HEK293 (cell line): ENCODE results near the gene SYPL2.

ENCODE experiments used
- CTCF ChIA-PET: fragments of 350-600 bp; formaldehyde crosslinking; extraction: SDS; loops from one replicate; lab custom pipeline; 2021; ENCODE audit warnings: antibody characterized with exemption; lab: Yijun Ruan, JAX
- POLR2A ChIA-PET: fragments of 300-600 bp; formaldehyde crosslinking; extraction: SDS; loops from one replicate; lab custom pipeline; 2020; ENCODE audit warnings: antibody characterized with exemption, inconsistent platforms; lab: Yijun Ruan, JAX
- H3K27ac ChIP-seq: fragments of 200-500 bp; sonication (Bioruptor generic); 2 replicates; pipeline ENCODE4 v1.5.1; 2014; ENCODE audit warnings: low read depth, low read length, control low read depth, inconsistent platforms; ENCODE audit errors: extremely low read depth
- H3K36me3 ChIP-seq, 2 experiments: fragments of 200-500 bp in 1 of 2; sonication (Bioruptor generic) in 1 of 2; 1 replicate in 1 of 2; 2 replicates in 1 of 2; pipeline ENCODE4 v1.5.1; 2014 to 2017; ENCODE audit warnings: inconsistent platforms in 2 of 2, low read length in 2 of 2; ENCODE audit not compliant: control insufficient read depth in 2 of 2, insufficient read depth in 1 of 2
- H3K4me1 ChIP-seq: fragments of 200-500 bp; sonication (Bioruptor generic); 2 replicates; pipeline ENCODE4 v1.5.1; 2014; ENCODE audit warnings: mild to moderate bottlenecking, low read length, inconsistent platforms; ENCODE audit not compliant: control insufficient read depth, insufficient read depth
- H3K4me3 ChIP-seq: 2 replicates; pipeline ENCODE4 v1.5.1; 2011; ENCODE audit warnings: low read depth, mild to moderate bottlenecking, control low read depth, low read length, moderate library complexity
- H3K9me3 ChIP-seq: fragments of 200-500 bp; sonication (Bioruptor generic); 2 replicates; pipeline ENCODE4 v1.5.1; 2014; ENCODE audit warnings: low read depth, low read length, inconsistent platforms; ENCODE audit not compliant: control insufficient read depth, insufficient read depth
- GLI2 ChIP-seq: fragments of 450-650 bp; formaldehyde crosslinking; IDR thresholded peaks from 2 replicates; pipeline ENCODE4; 2017; ENCODE audit warnings: missing biosample characterization, missing genetic modification characterization, low read depth, borderline replicate concordance
- GLIS1 ChIP-seq: fragments of 450-650 bp; formaldehyde crosslinking; IDR thresholded peaks from 2 replicates; pipeline ENCODE4 v1.5.1; 2016; ENCODE audit warnings: missing biosample characterization, missing genetic modification characterization
- GLIS2 ChIP-seq: fragments of 450-650 bp; formaldehyde crosslinking; IDR thresholded peaks from 2 replicates; pipeline ENCODE4 v1.5.1; 2016; ENCODE audit warnings: missing biosample characterization, missing genetic modification characterization
- HOXA7 ChIP-seq: sonication (generic); formaldehyde crosslinking; IDR thresholded peaks from 2 replicates; pipeline ENCODE4 v1.8.1; 2022; ENCODE audit warnings: missing genetic modification reagents, borderline replicate concordance
- ZBTB17 ChIP-seq: fragments of 450-650 bp; formaldehyde crosslinking; IDR thresholded peaks from 2 replicates; pipeline ENCODE4 v1.5.1; 2016; ENCODE audit warnings: missing biosample characterization, missing genetic modification characterization
- ZFHX2 ChIP-seq: fragments of 450-650 bp; formaldehyde crosslinking; conservative IDR thresholded peaks from 2 replicates; pipeline ENCODE4 v1.5.1; 2016; ENCODE audit warnings: missing biosample characterization, missing genetic modification characterization
- ZFP3 ChIP-seq: fragments of 450-650 bp; formaldehyde crosslinking; IDR thresholded peaks from 2 replicates; pipeline ENCODE4 v1.5.1; 2016; ENCODE audit warnings: low read depth, missing biosample characterization, missing genetic modification characterization
- ZIC2 ChIP-seq: fragments of 450-650 bp; formaldehyde crosslinking; IDR thresholded peaks from 2 replicates; pipeline ENCODE4 v1.5.1; 2016; ENCODE audit warnings: missing biosample characterization, missing genetic modification characterization
- ZNF10 ChIP-seq: fragments of 450-650 bp; formaldehyde crosslinking; IDR thresholded peaks from 2 replicates; pipeline ENCODE4 v1.5.1; 2017; ENCODE audit warnings: missing biosample characterization, missing genetic modification characterization
- ZNF133 ChIP-seq: fragments of 450-650 bp; formaldehyde crosslinking; IDR thresholded peaks from 2 replicates; pipeline ENCODE4 v1.5.1; 2016; ENCODE audit warnings: missing biosample characterization, missing genetic modification characterization
- ZNF146 ChIP-seq: fragments of 450-650 bp; formaldehyde crosslinking; IDR thresholded peaks from 2 replicates; pipeline ENCODE4 v1.5.1; 2016; ENCODE audit warnings: missing biosample characterization, missing genetic modification characterization
- ZNF302 ChIP-seq: fragments of 450-650 bp; formaldehyde crosslinking; IDR thresholded peaks from 2 replicates; pipeline ENCODE4 v1.5.1; 2016; ENCODE audit warnings: missing biosample characterization, missing genetic modification characterization, low read depth
- ZNF366 ChIP-seq: fragments of 450-650 bp; formaldehyde crosslinking; conservative IDR thresholded peaks from 2 replicates; pipeline ENCODE4 v1.5.1; 2016; ENCODE audit warnings: missing biosample characterization, missing genetic modification characterization
- ZNF529 ChIP-seq: fragments of 450-650 bp; formaldehyde crosslinking; IDR thresholded peaks from 2 replicates; pipeline ENCODE4 v1.5.1; 2017; ENCODE audit warnings: missing genetic modification characterization, missing biosample characterization; ENCODE audit not compliant: insufficient replicate concordance
- ZNF558 ChIP-seq: fragments of 450-650 bp; formaldehyde crosslinking; IDR thresholded peaks from 2 replicates; pipeline ENCODE4 v1.5.1; 2016; ENCODE audit warnings: missing biosample characterization, missing genetic modification characterization
- ZNF596 ChIP-seq: fragments of 450-650 bp; IDR thresholded peaks from 2 replicates; pipeline ENCODE4 v1.5.0; 2018; ENCODE audit warnings: missing biosample characterization, mild to moderate bottlenecking, missing genetic modification characterization, moderate library complexity
- ZNF600 ChIP-seq: fragments of 450-650 bp; formaldehyde crosslinking; IDR thresholded peaks from 2 replicates; pipeline ENCODE4 v1.5.1; 2016; ENCODE audit warnings: missing biosample characterization, missing genetic modification characterization
- ZNF610 ChIP-seq: fragments of 450-650 bp; formaldehyde crosslinking; IDR thresholded peaks from 2 replicates; pipeline ENCODE4 v1.5.1; 2016; ENCODE audit warnings: missing biosample characterization, missing genetic modification characterization, borderline replicate concordance
- ZNF707 ChIP-seq: fragments of 450-650 bp; formaldehyde crosslinking; IDR thresholded peaks from 2 replicates; pipeline ENCODE4 v1.5.1; 2016; ENCODE audit warnings: missing biosample characterization, missing genetic modification characterization
- ZNF76 ChIP-seq: fragments of 450-650 bp; formaldehyde crosslinking; IDR thresholded peaks from 2 replicates; pipeline ENCODE4; 2016; ENCODE audit warnings: low read depth, missing biosample characterization, missing genetic modification characterization, borderline replicate concordance
- ZNF768 ChIP-seq: fragments of 450-650 bp; formaldehyde crosslinking; IDR thresholded peaks from 2 replicates; pipeline ENCODE4 v1.5.1; 2018; ENCODE audit warnings: missing biosample characterization, mild to moderate bottlenecking, missing genetic modification characterization
- ZSCAN30 ChIP-seq: fragments of 450-650 bp; IDR thresholded peaks from 2 replicates; pipeline ENCODE4 v1.5.1; 2018; ENCODE audit warnings: missing biosample characterization, mild to moderate bottlenecking, missing genetic modification characterization, moderate library complexity
- TF ChIP-seq, protein P1 (sequence below): sonication (generic); formaldehyde crosslinking; IDR thresholded peaks from 2 replicates; pipeline ENCODE4 v1.8.1; 2022; ENCODE audit warnings: mild to moderate bottlenecking, moderate library complexity, missing genetic modification reagents
- TF ChIP-seq, protein P2 (sequence below): fragments of 450-650 bp; formaldehyde crosslinking; IDR thresholded peaks from 2 replicates; pipeline ENCODE4 v1.5.1; 2016; ENCODE audit warnings: missing biosample characterization, missing genetic modification characterization
- TF ChIP-seq, protein P3 (sequence below): fragments of 450-650 bp; formaldehyde crosslinking; IDR thresholded peaks from 2 replicates; pipeline ENCODE4 v1.5.1; 2016; ENCODE audit warnings: missing biosample characterization, missing genetic modification characterization

Gene SYPL2

DNA sequence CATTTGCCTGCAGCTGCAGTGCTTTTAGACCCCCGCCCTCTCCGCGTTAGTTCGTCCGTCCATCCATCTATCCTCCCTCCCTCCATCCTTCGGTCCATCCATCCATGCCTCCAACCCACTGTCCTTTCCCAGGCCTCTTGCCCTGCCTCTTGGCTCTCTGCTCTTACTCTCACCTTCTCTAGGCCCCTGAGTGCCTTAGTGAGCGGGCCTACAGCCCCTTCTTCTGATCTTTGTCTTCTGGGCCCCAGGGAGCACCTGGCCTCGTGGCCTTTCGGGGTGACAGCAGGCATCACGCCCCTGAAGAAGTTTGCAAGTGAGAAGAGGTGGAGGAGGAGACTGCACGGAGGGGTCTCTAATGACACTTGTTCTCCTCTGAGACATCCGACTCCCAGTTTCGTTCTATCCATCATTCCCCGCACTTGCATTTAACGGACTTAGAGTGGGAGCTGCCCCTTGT is 18.2 kb downstream of the SYPL2 start (continued):
- TF ChIP-seq ZNF366 (peak; percentile 99), ZNF10 (no peak), ZNF600 (no peak; the same call in 1 of the 2 replicates), ZNF768 (tag by site-specific recombination) (no peak), ZNF76 (tag by site-specific recombination) (0 out of 2 replicates have a peak, but pooled peaks have one; percentile 2), ZNF707 (tag by site-specific recombination) (no peak)
- TF ChIP-seq, protein P1, sequence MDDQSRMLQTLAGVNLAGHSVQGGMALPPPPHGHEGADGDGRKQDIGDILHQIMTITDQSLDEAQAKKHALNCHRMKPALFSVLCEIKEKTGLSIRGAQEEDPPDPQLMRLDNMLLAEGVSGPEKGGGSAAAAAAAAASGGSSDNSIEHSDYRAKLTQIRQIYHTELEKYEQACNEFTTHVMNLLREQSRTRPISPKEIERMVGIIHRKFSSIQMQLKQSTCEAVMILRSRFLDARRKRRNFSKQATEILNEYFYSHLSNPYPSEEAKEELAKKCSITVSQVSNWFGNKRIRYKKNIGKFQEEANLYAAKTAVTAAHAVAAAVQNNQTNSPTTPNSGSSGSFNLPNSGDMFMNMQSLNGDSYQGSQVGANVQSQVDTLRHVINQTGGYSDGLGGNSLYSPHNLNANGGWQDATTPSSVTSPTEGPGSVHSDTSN (CRISPR knock-in tag) = no peak

DNA sequence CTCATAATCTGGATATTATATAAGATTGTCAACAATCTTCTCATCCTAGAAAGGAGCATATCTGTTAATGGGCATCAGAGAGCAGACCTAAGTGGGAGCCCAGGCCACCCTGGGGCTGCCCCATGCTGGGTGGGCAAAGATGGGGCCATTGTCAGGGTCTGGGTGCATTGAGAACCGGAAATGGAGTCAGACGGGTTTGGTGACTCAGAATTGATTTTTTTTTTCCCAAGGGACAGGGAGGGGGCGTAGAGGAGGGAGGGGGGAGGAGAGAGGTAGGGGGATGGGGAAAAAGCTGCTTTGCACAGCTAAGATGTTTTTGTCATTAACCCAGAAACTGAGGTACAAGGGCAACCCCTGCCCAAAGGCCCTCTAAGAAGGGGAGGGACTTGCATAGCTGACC is 18.7 kb downstream of the SYPL2 start:
- ChIA-PET POLR2A (interaction anchor here (1.2 kb wide), 1 partner anchor 59 kb away, joined by 3 read pairs; no protein-coding TSS in a partner anchor), CTCF (interaction anchor here (0.6 to 36.3 kb wide), 4 partner anchors 8 to 372 kb away, joined by 3 to 1152 read pairs (median 22); partner anchors contain the start of genes CYB561D1 and GPR61)
- TF ChIP-seq ZNF596 = no peak
- TF ChIP-seq ZNF76 (tag by site-specific recombination) = no peak
- TF ChIP-seq, protein P2, sequence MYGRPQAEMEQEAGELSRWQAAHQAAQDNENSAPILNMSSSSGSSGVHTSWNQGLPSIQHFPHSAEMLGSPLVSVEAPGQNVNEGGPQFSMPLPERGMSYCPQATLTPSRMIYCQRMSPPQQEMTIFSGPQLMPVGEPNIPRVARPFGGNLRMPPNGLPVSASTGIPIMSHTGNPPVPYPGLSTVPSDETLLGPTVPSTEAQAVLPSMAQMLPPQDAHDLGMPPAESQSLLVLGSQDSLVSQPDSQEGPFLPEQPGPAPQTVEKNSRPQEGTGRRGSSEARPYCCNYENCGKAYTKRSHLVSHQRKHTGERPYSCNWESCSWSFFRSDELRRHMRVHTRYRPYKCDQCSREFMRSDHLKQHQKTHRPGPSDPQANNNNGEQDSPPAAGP (tag by site-specific recombination) = peak; percentile 42; the same call in 1 of the 2 replicates
- no peak for TF ChIP-seq ZNF610 (tag by site-specific recombination)
- no peak for TF ChIP-seq ZNF146 (tag by site-specific recombination)
- no peak for TF ChIP-seq ZNF558 (tag by site-specific recombination)
- TF ChIP-seq ZBTB17 (tag by site-specific recombination) = no peak
- 0 out of 2 replicates have a peak, but pooled peaks have one; percentile 11 for TF ChIP-seq GLIS2 (tag by site-specific recombination)
- TF ChIP-seq, protein P3, sequence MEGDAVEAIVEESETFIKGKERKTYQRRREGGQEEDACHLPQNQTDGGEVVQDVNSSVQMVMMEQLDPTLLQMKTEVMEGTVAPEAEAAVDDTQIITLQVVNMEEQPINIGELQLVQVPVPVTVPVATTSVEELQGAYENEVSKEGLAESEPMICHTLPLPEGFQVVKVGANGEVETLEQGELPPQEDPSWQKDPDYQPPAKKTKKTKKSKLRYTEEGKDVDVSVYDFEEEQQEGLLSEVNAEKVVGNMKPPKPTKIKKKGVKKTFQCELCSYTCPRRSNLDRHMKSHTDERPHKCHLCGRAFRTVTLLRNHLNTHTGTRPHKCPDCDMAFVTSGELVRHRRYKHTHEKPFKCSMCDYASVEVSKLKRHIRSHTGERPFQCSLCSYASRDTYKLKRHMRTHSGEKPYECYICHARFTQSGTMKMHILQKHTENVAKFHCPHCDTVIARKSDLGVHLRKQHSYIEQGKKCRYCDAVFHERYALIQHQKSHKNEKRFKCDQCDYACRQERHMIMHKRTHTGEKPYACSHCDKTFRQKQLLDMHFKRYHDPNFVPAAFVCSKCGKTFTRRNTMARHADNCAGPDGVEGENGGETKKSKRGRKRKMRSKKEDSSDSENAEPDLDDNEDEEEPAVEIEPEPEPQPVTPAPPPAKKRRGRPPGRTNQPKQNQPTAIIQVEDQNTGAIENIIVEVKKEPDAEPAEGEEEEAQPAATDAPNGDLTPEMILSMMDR (tag by site-specific recombination) = no peak
- no peak for TF ChIP-seq ZSCAN30 (tag by site-specific recombination)
- TF ChIP-seq GLI2 = no peak
- peak; percentile 31; the same call in 1 of the 2 replicates for TF ChIP-seq ZFHX2 (tag by site-specific recombination)
- peak; percentile 71 for TF ChIP-seq ZIC2 (tag by site-specific recombination)
- Histone ChIP-seq H3K27ac (no peak overlapping the region), H3K36me3 (peaks cover 0 to 36% of the 10 kb centered on the region in 2 experiments; a peak in 1 of 3 replicates), H3K9me3 (no peaks in the 10 kb centered on the region), H3K4me1 (no peaks in the 10 kb centered on the region), H3K4me3 (peak overlapping the region; percentile 60; the same call in 1 of the 2 replicates)

DNA sequence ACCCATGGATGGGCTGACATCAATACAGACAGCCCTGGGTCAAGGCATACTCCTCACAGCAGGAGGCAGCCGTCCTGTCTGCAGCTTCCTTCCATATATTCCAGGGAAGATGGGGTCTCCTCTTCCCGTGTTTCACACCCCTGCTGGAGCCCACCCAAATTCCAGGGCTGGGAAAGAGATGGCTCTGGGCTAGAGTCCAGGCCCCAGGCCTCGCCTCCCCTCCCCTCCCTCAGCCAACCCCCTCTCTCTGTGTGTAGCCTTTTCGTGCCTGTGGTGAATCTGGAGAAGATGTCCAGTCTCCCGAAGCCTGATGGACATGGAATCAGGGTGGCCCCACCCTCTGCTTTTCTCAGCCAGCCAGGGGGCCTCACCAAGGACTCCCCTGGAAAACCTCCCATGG is 20.9 kb downstream of the SYPL2 start:
- CTCF ChIA-PET = interaction anchor here (1.1 to 36.3 kb wide), 4 partner anchors 12 to 60 kb away, joined by 3 to 1152 read pairs (median 38); partner anchors contain the start of gene GPR61
- Histone ChIP-seq H3K36me3 (peaks cover 0 to 56% of the 10 kb centered on the region in 2 experiments; a peak in 1 of 3 replicates), H3K9me3 (no peaks in the 10 kb centered on the region), H3K27ac (no peak overlapping the region), H3K4me3 (no peak overlapping the region), H3K4me1 (no peaks in the 10 kb centered on the region)
- no peak for TF ChIP-seq HOXA7 (CRISPR knock-in tag)
- TF ChIP-seq ZNF529 (tag by site-specific recombination) = no peak
- TF ChIP-seq ZNF133 = no peak
- TF ChIP-seq ZFP3 (tag by site-specific recombination) = no peak
- TF ChIP-seq ZNF302 (tag by site-specific recombination) = no peak
- peak; percentile 72; the same call in 1 of the 2 replicates for TF ChIP-seq GLIS1 (tag by site-specific recombination)
- POLR2A ChIA-PET = no interaction called here
